Upper lobe of left lung (tissue), 4 donors: ENCODE measurements around the gene RGS7.

Experiments
- CTCF ChIP-seq, 6 experiments: fragments of 450-650 bp in 4 of 6; fragments of 200-600 bp in 2 of 6; sonication (generic) in 2 of 6; IDR thresholded peaks; one replicate each; pipeline ENCODE4 v1.5.1; 2016 to 2019; ENCODE audit warnings: antibody characterized with exemption in 6 of 6
- POLR2A ChIP-seq, 4 donors: fragments of 450-650 bp; IDR thresholded peaks; one replicate each; pipeline ENCODE4 v1.5.1; 2016 to 2017; ENCODE audit warnings: antibody characterized with exemption in 4 of 4, mild to moderate bottlenecking in 2 of 4

GRCh38 chr1:241161188-241161689 is 195.8 kb downstream of the RGS7 start:
- TF ChIP-seq CTCF (IDR thresholded peaks at IDR 0.05) (no peak), POLR2A (IDR thresholded peaks at IDR 0.05) (no peak)
